K562 (cell line): ENCODE data around the gene PRR36. TPM values are rescaled to one million over a fixed set of nuclear protein-coding genes. Genes with fewer than 3 reads are reported as not detected.

Experiments used
- ATF7 ChIP-seq: fragments of 450-650 bp; IDR thresholded peaks from 2 replicates; pipeline ENCODE4 v1.7.1; 2014; ENCODE audit warnings: mild to moderate bottlenecking, moderate library complexity
- ID3 ChIP-seq, 2 experiments: fragments of 250-450 bp in 1 of 2; fragments of 450-650 bp in 1 of 2; sonication (Bioruptor Pico) in 1 of 2; IDR thresholded peaks; 2 replicates each; pipeline versions ENCODE4 v1.6.1 to v1.8.0; 2016 to 2021; ENCODE audit warnings: mild to moderate bottlenecking in 2 of 2, moderate library complexity in 2 of 2, missing compliant biosample characterization in 1 of 2, missing genetic modification characterization in 1 of 2
- KLF6 ChIP-seq: fragments of 250-450 bp; sonication (Bioruptor Pico); IDR thresholded peaks from 2 replicates; pipeline ENCODE4 v1.4.0; 2020; ENCODE audit warnings: mild to moderate bottlenecking, moderate library complexity, borderline replicate concordance
- MEIS2 ChIP-seq: fragments of 450-650 bp; IDR thresholded peaks from 2 replicates; pipeline ENCODE4 v1.6.1; 2014; ENCODE audit warnings: mild to moderate bottlenecking; ENCODE audit not compliant: partially characterized antibody
- NCOA1 ChIP-seq: fragments of 450-650 bp; IDR thresholded peaks from 2 replicates; pipeline ENCODE4 v1.6.1; 2016; ENCODE audit warnings: low read depth
- NR1H2 ChIP-seq: sonication (generic); formaldehyde crosslinking; IDR thresholded peaks from 2 replicates; pipeline ENCODE4 v1.4.0; 2020; ENCODE audit warnings: mild to moderate bottlenecking, missing genetic modification reagents
- PHF8 ChIP-seq: fragments of 200-600 bp; sonication (generic); IDR thresholded peaks from 2 replicates; pipeline ENCODE4 v1.6.1; 2012; ENCODE audit warnings: mixed run types, mild to moderate bottlenecking, inconsistent platforms, low read length, moderate library complexity, borderline replicate concordance
- SIN3B ChIP-seq: fragments of 450-650 bp; IDR thresholded peaks from 2 replicates; pipeline ENCODE4 v1.6.1; 2017; ENCODE audit warnings: low read depth, mild to moderate bottlenecking, moderate library complexity
- SRF ChIP-seq, 2 experiments: fragments of 250-450, 450-650 bp in 1 of 2; sonication (Bioruptor Pico) in 1 of 2; sonication (generic) in 1 of 2; formaldehyde crosslinking; IDR thresholded peaks; 2 replicates each; pipeline versions ENCODE4 v1.5.0 to v1.5.1; 2020 to 2022; ENCODE audit warnings: mild to moderate bottlenecking in 1 of 2, missing genetic modification reagents in 1 of 2
- SUPT5H ChIP-seq: fragments of 450-650 bp; IDR thresholded peaks from 2 replicates; pipeline ENCODE4 v1.6.1; 2016
- TSC22D4 ChIP-seq: fragments of 450-650 bp; IDR thresholded peaks from 2 replicates; pipeline ENCODE4 v1.6.1; 2016; ENCODE audit warnings: missing genetic modification characterization, missing biosample characterization, control low read depth
- ZNF133 ChIP-seq: fragments of 250-450 bp; sonication (Bioruptor Pico); IDR thresholded peaks from 2 replicates; pipeline ENCODE4 v1.4.0; 2020; ENCODE audit warnings: mild to moderate bottlenecking
- ZNF316 ChIP-seq: fragments of 450-650 bp; IDR thresholded peaks from 2 replicates; pipeline ENCODE4 v1.6.1; 2016
- ZNF324 ChIP-seq: fragments of 250-450 bp; sonication (Bioruptor Pico); IDR thresholded peaks from 2 replicates; pipeline ENCODE4 v1.4.0; 2020; ENCODE audit warnings: mild to moderate bottlenecking
- polyA plus RNA-seq, 8 experiments: library from polyadenylated mRNA; depleted of rRNA in 4 of 8; stranded (reverse) in 5 of 8; unstranded in 3 of 8; fragments of >200 nt; fragmentation: Nextera tagmentation in 2 of 8; fragmentation: Illumina TruSeq in 1 of 8; extraction: Ambion mirVana in 2 of 8; extraction: Trizol in 1 of 8; gene quantifications; 2 replicates each; pipeline versions ENCODE4 v1.2.1 to v1.2.3, GENCODE V29; 2011 to 2014; ENCODE audit warnings: inconsistent platforms in 1 of 8, missing spikeins in 1 of 8
- total RNA-seq, 7 experiments: library from RNA; depleted of rRNA in 6 of 7; stranded (reverse); fragments of >200 nt in 6 of 7; fragmentation: Illumina TruSeq in 2 of 7; extraction: Trizol in 2 of 7; gene quantifications; 2 replicates each; pipeline versions ENCODE4 v1.2.1 to v1.2.3, GENCODE V29; 2011 to 2021; ENCODE audit warnings: low replicate concordance in 1 of 7
- TF ChIP-seq, protein P1 (sequence below): fragments of 450-650 bp; IDR thresholded peaks from 2 replicates; pipeline ENCODE4 v1.6.1; 2016; ENCODE audit warnings: borderline replicate concordance
- TF ChIP-seq, protein P2 (sequence below): sonication (generic); IDR thresholded peaks from 2 replicates; pipeline ENCODE4 v1.6.1; 2016
- TF ChIP-seq, protein P3 (sequence below): sonication (generic); formaldehyde crosslinking; IDR thresholded peaks from 2 replicates; pipeline ENCODE4 v1.9.0; 2022; ENCODE audit warnings: mild to moderate bottlenecking, missing genetic modification reagents
- TF ChIP-seq, protein P4 (sequence below): fragments of 450-650 bp; IDR thresholded peaks from 2 replicates; pipeline ENCODE4 v1.6.1; 2016; ENCODE audit warnings: antibody characterized with exemption

Gene PRR36
- total and polyA plus RNA-seq, 9 of the 15 experiments (the other 6 are each of a cell fraction or from before 2014, with no cell fraction given): 0.05 to 0.42 (median 0.06) TPM; not detected in 6

DNA sequence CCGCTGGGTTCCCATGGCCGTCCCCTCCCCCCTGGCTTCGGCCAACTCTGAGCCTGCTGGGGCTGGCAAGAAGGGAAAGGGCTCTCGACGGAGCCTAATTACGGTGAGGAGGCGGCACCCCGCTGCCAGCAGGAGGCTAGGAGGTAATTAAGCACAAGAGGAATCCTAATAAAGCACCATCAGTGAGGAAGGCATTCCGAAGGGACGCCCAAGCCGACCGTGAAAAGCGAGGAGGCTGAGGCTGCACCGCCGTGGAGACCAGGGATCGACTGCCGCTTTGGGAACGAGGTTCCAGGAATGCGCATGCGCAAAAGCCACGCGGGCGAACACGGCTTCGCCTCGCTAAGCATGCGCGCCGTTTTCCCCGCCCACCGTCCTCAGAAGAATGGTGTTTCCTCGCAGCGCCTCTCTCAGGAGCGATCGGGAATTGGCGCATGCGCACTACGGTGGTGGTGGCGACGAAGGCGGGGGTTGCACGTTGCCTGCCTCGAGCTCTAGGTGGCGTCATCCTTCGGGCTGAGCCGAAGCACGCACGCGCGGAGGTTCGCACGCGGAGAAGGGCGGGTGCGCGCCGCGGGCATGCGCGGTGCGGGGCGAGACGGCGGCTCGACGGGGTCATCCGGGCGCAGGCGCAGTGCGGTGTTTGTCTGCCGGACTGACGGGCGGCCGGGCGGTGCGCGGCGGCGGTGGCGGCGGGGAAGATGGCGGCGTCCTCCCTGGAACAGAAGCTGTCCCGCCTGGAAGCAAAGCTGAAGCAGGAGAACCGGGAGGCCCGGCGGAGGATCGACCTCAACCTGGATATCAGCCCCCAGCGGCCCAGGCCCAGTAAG is 29.3 kb upstream of the PRR36 start, which contains the start of gene MAP2K7 (continued):
- TF ChIP-seq ZNF324 (CRISPR knock-in tag): no peak
- TF ChIP-seq, protein P1, sequence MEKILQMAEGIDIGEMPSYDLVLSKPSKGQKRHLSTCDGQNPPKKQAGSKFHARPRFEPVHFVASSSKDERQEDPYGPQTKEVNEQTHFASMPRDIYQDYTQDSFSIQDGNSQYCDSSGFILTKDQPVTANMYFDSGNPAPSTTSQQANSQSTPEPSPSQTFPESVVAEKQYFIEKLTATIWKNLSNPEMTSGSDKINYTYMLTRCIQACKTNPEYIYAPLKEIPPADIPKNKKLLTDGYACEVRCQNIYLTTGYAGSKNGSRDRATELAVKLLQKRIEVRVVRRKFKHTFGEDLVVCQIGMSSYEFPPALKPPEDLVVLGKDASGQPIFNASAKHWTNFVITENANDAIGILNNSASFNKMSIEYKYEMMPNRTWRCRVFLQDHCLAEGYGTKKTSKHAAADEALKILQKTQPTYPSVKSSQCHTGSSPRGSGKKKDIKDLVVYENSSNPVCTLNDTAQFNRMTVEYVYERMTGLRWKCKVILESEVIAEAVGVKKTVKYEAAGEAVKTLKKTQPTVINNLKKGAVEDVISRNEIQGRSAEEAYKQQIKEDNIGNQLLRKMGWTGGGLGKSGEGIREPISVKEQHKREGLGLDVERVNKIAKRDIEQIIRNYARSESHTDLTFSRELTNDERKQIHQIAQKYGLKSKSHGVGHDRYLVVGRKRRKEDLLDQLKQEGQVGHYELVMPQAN: peak; percentile 54; the same call in 1 of the 2 replicates
- TF ChIP-seq, protein P2, sequence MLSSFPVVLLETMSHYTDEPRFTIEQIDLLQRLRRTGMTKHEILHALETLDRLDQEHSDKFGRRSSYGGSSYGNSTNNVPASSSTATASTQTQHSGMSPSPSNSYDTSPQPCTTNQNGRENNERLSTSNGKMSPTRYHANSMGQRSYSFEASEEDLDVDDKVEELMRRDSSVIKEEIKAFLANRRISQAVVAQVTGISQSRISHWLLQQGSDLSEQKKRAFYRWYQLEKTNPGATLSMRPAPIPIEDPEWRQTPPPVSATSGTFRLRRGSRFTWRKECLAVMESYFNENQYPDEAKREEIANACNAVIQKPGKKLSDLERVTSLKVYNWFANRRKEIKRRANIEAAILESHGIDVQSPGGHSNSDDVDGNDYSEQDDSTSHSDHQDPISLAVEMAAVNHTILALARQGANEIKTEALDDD: no peak
- TF ChIP-seq, protein P3, sequence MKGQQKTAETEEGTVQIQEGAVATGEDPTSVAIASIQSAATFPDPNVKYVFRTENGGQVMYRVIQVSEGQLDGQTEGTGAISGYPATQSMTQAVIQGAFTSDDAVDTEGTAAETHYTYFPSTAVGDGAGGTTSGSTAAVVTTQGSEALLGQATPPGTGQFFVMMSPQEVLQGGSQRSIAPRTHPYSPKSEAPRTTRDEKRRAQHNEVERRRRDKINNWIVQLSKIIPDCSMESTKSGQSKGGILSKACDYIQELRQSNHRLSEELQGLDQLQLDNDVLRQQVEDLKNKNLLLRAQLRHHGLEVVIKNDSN: peak; percentile 62; the same call in 1 of the 2 replicates
- TF ChIP-seq SRF (CRISPR knock-in tag; IDR thresholded peaks at IDR 0.05): peak in 1 of 2 experiments; percentile 43; a peak in 1 of 4 replicates
- TF ChIP-seq SIN3B: no peak; the same call in 1 of the 2 replicates
- TF ChIP-seq ZNF316: no peak
- TF ChIP-seq, protein P4, sequence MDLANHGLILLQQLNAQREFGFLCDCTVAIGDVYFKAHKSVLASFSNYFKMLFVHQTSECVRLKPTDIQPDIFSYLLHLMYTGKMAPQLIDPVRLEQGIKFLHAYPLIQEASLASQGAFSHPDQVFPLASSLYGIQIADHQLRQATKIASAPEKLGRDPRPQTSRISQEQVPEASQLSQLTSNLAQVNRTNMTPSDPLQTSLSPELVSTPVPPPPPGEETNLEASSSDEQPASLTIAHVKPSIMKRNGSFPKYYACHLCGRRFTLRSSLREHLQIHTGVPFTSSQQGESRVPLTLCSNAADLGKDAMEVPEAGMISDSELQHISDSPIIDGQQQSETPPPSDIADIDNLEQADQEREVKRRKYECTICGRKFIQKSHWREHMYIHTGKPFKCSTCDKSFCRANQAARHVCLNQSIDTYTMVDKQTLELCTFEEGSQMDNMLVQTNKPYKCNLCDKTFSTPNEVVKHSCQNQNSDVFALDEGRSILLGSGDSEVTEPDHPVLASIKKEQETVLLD: peak; percentile 100
- TF ChIP-seq SUPT5H: peak; percentile 97
- no peak for TF ChIP-seq KLF6 (CRISPR knock-in tag)
- no peak for TF ChIP-seq ID3 (CRISPR knock-in tag; IDR thresholded peaks at IDR 0.05)
- TF ChIP-seq ID3 (tag; IDR thresholded peaks at IDR 0.05): peak; percentile 72; the same call in 1 of the 2 replicates
- no peak for TF ChIP-seq NCOA1
- 0 out of 2 replicates have a peak, but pooled peaks have one; percentile 13 for TF ChIP-seq NR1H2 (CRISPR knock-in tag)
- peak; percentile 97 for TF ChIP-seq ATF7
- no peak for TF ChIP-seq ZNF133
- TF ChIP-seq MEIS2: peak; percentile 99
- no peak for TF ChIP-seq TSC22D4 (tag)
- peak; percentile 87; the same call in 1 of the 2 replicates for TF ChIP-seq PHF8
